Dermis microvascular lymphatic vessel endothelial cell (primary cell): ENCODE measurements around the gene AP1G2. TPM values are rescaled to one million over a fixed set of nuclear protein-coding genes. Genes with fewer than 3 reads are reported as not detected.
"Not testable (repeated sequence)": the region's sequence is repeated elsewhere in the genome, so short reads cannot be mapped to it uniquely, and the experiment has no call there.

Source experiments
- DNase-seq, 2 donors: peaks; one replicate each; pipeline versions ENCODE4 v3.0.0 to v3.0.0-alpha.2; 2010; ENCODE audit warnings: low read depth in 2 of 2
- total RNA-seq: library from RNA; depleted of rRNA; stranded (reverse); fragments of >200 nt; gene quantifications from 2 replicates; pipeline ENCODE4 v1.2.1, GENCODE V29; 2014

AP1G2 gene, protein sequence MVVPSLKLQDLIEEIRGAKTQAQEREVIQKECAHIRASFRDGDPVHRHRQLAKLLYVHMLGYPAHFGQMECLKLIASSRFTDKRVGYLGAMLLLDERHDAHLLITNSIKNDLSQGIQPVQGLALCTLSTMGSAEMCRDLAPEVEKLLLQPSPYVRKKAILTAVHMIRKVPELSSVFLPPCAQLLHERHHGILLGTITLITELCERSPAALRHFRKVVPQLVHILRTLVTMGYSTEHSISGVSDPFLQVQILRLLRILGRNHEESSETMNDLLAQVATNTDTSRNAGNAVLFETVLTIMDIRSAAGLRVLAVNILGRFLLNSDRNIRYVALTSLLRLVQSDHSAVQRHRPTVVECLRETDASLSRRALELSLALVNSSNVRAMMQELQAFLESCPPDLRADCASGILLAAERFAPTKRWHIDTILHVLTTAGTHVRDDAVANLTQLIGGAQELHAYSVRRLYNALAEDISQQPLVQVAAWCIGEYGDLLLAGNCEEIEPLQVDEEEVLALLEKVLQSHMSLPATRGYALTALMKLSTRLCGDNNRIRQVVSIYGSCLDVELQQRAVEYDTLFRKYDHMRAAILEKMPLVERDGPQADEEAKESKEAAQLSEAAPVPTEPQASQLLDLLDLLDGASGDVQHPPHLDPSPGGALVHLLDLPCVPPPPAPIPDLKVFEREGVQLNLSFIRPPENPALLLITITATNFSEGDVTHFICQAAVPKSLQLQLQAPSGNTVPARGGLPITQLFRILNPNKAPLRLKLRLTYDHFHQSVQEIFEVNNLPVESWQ
- total RNA-seq, result 20.4 and 28.6 TPM in 2 replicates

DNA sequence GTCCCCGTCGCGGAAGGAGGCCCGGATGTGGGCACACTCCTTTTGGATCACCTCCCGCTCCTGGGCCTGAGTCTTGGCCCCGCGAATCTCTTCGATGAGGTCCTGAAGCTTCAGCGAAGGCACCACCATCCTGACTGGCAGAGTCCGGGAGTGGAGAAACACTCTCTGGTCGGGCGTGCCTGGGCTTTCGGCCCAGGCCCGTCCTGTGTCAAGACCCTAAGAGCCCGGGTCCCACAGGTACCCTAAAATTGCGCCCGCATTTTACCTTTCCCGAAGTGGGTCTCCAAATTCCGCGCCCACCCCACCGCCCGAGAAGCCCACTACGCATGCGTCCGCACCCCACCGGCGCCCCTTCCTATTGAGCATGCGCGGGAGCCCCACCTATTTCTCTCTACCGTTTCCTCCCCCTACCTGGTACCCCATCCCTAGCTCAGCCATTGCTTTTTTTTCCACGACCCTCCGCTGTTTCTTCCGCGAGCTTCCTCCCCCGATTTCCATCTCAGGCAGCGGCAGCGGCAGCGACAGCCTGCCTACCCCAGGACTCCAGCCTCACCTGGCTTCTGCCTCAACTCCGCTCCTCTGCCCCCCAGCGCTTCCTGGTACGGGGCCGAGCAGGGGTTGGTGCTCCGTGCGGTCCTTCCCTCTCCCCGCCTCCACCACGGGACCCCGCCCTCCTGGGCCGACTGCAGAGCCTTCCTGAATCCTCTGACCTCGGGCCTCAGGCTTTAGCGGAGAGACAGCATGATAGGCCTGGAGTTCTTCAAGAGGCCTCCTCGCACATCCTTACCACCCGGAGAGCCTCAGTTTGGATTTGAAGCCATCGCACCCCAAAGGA, at the start of gene AP1G2:
AP1G2 (minus strand) TSS at position 606 of the 835 bp plus-strand sequence; CDS start at position 129, 477 bp downstream.
- DNase-seq, result peak; percentile 59 to 61

- no peak for DNase-seq
These were observed 48.3 kb upstream of the AP1G2 start for GRCh38 chr14:23615856-23616255.

DNA sequence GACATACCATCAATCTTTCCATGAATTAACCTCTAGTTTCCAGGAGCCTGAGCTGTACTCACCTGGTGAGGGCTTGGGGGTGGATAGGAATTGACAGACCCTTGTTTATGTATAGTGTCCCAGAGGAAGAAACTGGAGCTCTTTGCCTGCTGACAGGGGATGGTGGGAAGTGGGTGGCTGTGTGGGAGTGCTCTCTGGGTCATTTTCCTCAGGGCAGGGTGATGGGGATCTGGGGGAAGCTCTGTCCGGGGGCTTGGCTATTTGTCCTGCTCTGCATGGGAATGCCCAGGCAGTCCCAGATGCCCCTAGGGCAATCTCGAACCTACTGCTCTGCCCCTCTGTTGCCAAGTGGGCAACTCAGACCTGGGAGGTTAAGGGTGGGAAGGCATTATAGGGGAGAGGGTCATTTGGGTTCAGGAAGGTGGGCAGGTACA, 46.8 kb upstream of the AP1G2 start:
- no peak for DNase-seq

- DNase-seq, result no peak
These were observed 45.9 kb upstream of the AP1G2 start for GRCh38 chr14:23613242-23614070.

DNA sequence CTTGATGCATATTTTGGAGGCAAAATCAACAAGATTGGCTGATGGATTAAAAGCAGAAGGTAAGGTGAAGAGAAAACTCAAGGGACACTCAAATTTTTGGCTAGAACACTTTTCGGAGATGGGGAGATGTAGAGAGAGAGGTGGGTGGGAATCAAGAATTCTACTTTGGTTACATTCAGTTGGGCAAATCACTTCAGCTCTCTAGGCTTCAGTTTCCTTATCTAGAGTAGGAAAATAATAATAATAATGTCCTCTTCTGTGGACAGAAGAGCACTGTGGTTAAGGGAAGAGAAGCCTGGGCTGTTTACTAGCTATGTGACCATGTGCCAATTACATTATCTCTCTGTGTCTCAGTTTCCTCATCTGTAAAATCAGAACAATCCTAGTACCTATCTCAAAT, 45.2 kb upstream of the AP1G2 start:
- no peak for DNase-seq

- DNase-seq, result no peak
These were observed 44.8 kb upstream of the AP1G2 start for GRCh38 chr14:23612354-23612732.

GRCh38 chr14:23610815-23611289, 43.3 kb upstream of the AP1G2 start:
- DNase-seq, result no peak

DNA sequence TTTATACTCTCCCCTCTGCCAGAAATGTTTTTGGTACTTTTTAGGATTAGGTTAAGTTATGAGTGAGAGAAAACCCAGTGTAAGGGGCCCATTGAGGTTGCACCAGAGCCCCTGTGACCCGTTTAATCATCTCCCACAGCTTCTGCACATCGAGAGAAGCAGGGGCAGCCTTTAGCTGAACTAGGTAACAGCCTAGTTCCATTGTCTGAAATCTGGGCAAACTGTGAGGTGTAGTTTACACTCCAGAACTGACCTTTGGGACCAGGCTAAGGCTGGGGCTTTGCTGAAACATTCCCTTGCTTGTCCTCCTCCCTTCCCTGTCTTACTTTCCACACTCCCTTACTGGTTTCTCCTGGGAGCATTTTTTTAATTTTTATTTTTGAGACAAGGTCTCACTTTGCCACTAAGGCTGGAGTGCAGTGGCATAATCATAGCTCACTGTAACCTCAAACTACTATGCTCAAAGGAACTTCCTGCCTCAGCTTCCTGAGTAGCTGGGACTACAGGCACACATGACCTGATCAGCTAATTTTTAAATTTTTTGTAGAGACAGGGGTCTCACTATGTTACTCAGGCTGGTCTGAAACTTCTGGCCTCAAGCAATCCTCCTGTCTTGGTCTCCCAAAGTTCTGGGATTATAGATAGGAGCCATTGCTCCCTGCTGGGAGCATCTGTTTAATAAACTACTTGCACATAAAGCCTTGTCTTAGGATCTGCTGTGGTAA, 42.7 kb upstream of the AP1G2 start:
- DNase-seq, result no peak

- not testable (repeated sequence) for DNase-seq
These were observed 42.0 kb upstream of the AP1G2 start for GRCh38 chr14:23609411-23610089.

GRCh38 chr14:23609001-23609400, 41.4 kb upstream of the AP1G2 start:
- DNase-seq, result no peak

GRCh38 chr14:23608454-23608853, 40.9 kb upstream of the AP1G2 start:
- DNase-seq, result no peak

DNA sequence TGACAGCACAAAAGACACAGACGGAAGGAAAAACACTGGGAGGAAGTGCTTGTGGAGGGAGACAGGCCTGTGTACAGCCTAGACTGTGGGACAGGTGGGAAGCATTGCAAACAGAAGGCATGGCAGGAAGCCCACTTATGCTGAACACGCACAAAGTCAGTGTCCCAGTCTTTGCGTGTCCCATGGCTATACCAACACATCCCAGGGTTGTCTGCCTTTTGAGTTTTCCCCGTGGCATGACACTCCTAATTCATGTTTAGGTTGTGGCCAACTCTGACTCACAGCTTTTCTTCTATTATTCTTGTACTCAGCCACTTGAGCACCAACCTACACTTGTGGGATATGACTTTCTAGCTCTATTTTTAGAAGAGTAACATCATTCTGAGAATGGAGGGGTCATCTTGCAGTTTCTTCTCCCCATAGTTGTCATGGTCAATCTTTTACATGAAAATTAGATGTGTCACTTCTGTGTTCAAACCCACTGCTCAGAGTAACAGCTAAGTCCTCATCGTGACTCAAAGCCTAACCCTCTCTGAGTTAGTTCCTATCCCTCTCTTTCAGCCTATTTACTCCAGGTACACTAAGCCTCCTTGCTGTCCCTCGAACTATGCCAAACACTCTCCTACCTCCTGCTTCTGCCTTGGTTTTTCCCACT, 38.5 kb upstream of the AP1G2 start:
- DNase-seq, result no peak

DNA sequence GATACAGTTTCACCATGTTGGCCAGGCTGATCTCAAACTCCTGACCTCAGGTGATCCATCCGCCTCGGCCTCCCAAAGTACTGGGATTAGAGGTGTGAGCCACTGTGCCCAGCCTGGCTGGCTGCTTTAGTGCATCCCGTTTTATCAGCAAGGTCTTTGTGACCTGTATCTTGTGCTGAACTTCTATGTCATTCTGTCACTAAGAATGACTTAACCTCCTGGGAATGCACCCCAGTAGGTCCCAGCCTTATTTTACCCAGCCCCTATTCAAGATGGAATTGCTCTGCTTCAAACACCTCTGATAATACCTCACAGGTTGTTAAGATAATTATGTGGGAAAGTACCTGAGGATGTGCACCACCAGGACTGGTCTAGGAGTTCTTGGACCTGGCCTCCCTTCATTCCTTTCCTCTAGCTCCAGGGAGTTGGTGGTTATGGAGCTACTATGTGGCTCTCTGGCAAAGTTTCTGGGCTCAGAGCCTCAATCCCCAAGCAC, 37.1 kb upstream of the AP1G2 start:
- DNase-seq, result no peak

- DNase-seq, result no peak
These were observed 36.6 kb upstream of the AP1G2 start for GRCh38 chr14:23604148-23604547.

DNA sequence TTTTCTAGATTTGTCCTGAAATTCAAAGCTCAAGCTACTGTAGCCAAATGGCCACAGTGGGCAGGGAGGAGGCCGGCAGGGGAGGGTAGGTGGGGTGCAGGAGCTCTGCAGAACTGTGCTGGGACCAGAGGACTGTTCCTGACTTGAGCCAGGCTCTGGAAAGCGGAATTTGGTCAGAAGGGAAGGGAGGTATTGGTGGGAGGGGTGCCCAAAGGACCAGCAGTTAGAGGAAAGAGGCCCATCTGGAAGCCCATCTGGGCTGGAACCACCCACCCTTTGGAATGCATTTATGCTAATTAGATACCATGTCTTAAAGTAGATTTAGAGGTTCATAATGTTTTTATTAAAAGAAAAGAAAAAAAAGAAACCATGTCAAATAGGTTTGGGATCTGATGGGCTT, 35.5 kb upstream of the AP1G2 start:
- DNase-seq, result no peak

GRCh38 chr14:23602181-23603095, 34.8 kb upstream of the AP1G2 start:
- no peak for DNase-seq

DNA sequence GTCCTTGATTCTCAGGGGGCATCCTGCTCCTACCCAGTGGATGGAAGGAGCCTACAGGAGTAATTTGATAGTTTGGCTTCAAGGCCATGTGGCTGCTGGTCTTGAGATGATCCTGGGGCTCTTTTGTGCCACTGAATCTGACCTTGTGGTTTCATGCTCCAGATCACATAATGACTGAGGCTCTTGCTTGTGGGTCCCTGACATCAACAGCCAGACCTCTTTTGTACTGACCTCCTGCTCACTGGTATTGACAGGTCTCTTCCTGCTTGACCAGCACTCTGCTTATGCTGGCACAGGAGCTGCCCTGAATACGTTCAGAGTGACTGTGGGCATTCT, 34.2 kb upstream of the AP1G2 start:
- DNase-seq, result no peak

DNA sequence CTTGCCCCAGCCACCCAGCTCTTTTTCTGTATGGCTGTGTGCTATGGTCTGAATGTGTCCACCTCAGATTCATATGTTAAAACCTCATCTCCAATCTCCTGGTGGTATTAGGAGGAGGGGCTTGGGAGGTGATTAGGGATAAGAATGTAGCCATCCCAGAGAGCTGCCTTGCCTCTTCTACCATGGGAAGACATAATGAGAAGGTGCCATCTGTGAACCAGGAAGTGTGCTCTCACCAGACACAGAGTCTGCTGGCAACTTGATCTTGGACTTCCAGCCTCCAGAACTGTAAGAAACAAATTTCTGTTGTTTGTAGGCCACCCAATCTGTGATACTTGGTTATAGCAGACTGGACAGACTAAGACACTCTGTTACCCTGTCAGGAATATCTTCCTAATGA, 33.8 kb upstream of the AP1G2 start:
- no peak for DNase-seq
